HEK293 (cell line): ENCODE data around the gene GPR158.

Source experiments
- MZF1 ChIP-seq: fragments of 450-650 bp; formaldehyde crosslinking; IDR thresholded peaks from 2 replicates; pipeline ENCODE4 v1.5.1; 2017; ENCODE audit warnings: missing biosample characterization, missing genetic modification characterization, borderline replicate concordance
- YY1 ChIP-seq: fragments of 450-650 bp; formaldehyde crosslinking; IDR thresholded peaks from 2 replicates; pipeline ENCODE4 v1.5.1; 2018; ENCODE audit warnings: missing biosample characterization, missing genetic modification characterization
- ZBTB10 ChIP-seq: fragments of 450-650 bp; formaldehyde crosslinking; IDR thresholded peaks from 2 replicates; pipeline ENCODE4 v1.5.1; 2016; ENCODE audit warnings: missing biosample characterization, missing genetic modification characterization
- ZBTB26 ChIP-seq: fragments of 450-650 bp; formaldehyde crosslinking; optimal IDR thresholded peaks from 2 replicates; pipeline ENCODE3; 2016; ENCODE audit warnings: missing biosample characterization, mild to moderate bottlenecking, missing genetic modification characterization
- ZFHX2 ChIP-seq: fragments of 450-650 bp; formaldehyde crosslinking; conservative IDR thresholded peaks from 2 replicates; pipeline ENCODE4 v1.5.1; 2016; ENCODE audit warnings: missing biosample characterization, missing genetic modification characterization
- ZNF2 ChIP-seq: fragments of 450-650 bp; formaldehyde crosslinking; IDR thresholded peaks from 2 replicates; pipeline ENCODE4 v1.5.1; 2016; ENCODE audit warnings: missing biosample characterization, missing genetic modification characterization
- ZNF248 ChIP-seq: fragments of 450-650 bp; formaldehyde crosslinking; IDR thresholded peaks from 2 replicates; pipeline ENCODE4 v1.5.1; 2017; ENCODE audit warnings: missing biosample characterization, missing genetic modification characterization
- ZNF274 ChIP-seq, 2 experiments: fragments of 200-500 bp in 1 of 2; fragments of 450-650 bp in 1 of 2; sonication (Bioruptor generic) in 1 of 2; formaldehyde crosslinking in 1 of 2; IDR thresholded peaks; 2 replicates each; pipeline versions ENCODE4 v1.5.1 to v1.6.1; 2014 to 2016; ENCODE audit warnings: borderline replicate concordance in 1 of 2, inconsistent platforms in 1 of 2, low read length in 1 of 2, missing biosample characterization in 1 of 2, missing genetic modification characterization in 1 of 2
- ZNF423 ChIP-seq: fragments of 450-650 bp; formaldehyde crosslinking; IDR thresholded peaks from 2 replicates; pipeline ENCODE4 v1.5.1; 2016; ENCODE audit warnings: missing biosample characterization, missing genetic modification characterization
- ZNF510 ChIP-seq: fragments of 450-650 bp; formaldehyde crosslinking; IDR thresholded peaks from 2 replicates; pipeline ENCODE4 v1.5.1; 2018; ENCODE audit warnings: mild to moderate bottlenecking, missing genetic modification characterization, missing biosample characterization; ENCODE audit not compliant: insufficient replicate concordance
- ZNF600 ChIP-seq: fragments of 450-650 bp; formaldehyde crosslinking; IDR thresholded peaks from 2 replicates; pipeline ENCODE4 v1.5.1; 2016; ENCODE audit warnings: missing biosample characterization, missing genetic modification characterization
- TF ChIP-seq, protein P1 (sequence below): fragments of 450-650 bp; formaldehyde crosslinking; IDR thresholded peaks from 2 replicates; pipeline ENCODE4 v1.5.1; 2016; ENCODE audit warnings: missing biosample characterization, missing genetic modification characterization
- TF ChIP-seq, protein P2 (sequence below): fragments of 450-650 bp; formaldehyde crosslinking; IDR thresholded peaks from 2 replicates; pipeline ENCODE4 v1.5.1; 2016; ENCODE audit warnings: missing biosample characterization, missing genetic modification characterization

- TF ChIP-seq ZNF423: no peak
- TF ChIP-seq, protein P1, sequence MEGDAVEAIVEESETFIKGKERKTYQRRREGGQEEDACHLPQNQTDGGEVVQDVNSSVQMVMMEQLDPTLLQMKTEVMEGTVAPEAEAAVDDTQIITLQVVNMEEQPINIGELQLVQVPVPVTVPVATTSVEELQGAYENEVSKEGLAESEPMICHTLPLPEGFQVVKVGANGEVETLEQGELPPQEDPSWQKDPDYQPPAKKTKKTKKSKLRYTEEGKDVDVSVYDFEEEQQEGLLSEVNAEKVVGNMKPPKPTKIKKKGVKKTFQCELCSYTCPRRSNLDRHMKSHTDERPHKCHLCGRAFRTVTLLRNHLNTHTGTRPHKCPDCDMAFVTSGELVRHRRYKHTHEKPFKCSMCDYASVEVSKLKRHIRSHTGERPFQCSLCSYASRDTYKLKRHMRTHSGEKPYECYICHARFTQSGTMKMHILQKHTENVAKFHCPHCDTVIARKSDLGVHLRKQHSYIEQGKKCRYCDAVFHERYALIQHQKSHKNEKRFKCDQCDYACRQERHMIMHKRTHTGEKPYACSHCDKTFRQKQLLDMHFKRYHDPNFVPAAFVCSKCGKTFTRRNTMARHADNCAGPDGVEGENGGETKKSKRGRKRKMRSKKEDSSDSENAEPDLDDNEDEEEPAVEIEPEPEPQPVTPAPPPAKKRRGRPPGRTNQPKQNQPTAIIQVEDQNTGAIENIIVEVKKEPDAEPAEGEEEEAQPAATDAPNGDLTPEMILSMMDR (tag by site-specific recombination): no peak
- no peak for TF ChIP-seq ZNF600 (tag by site-specific recombination)
- no peak for TF ChIP-seq MZF1 (tag by site-specific recombination)
- no peak for TF ChIP-seq ZNF274 (IDR thresholded peaks at IDR 0.05; ENCODE audit: low read length)
- no peak for TF ChIP-seq ZNF274 (tag by site-specific recombination; IDR thresholded peaks at IDR 0.05; ENCODE audit: borderline replicate concordance)
- TF ChIP-seq ZFHX2 (tag by site-specific recombination): no peak
- no peak for TF ChIP-seq ZBTB10 (tag by site-specific recombination)
- no peak for TF ChIP-seq YY1 (tag by site-specific recombination)
- TF ChIP-seq, protein P2, sequence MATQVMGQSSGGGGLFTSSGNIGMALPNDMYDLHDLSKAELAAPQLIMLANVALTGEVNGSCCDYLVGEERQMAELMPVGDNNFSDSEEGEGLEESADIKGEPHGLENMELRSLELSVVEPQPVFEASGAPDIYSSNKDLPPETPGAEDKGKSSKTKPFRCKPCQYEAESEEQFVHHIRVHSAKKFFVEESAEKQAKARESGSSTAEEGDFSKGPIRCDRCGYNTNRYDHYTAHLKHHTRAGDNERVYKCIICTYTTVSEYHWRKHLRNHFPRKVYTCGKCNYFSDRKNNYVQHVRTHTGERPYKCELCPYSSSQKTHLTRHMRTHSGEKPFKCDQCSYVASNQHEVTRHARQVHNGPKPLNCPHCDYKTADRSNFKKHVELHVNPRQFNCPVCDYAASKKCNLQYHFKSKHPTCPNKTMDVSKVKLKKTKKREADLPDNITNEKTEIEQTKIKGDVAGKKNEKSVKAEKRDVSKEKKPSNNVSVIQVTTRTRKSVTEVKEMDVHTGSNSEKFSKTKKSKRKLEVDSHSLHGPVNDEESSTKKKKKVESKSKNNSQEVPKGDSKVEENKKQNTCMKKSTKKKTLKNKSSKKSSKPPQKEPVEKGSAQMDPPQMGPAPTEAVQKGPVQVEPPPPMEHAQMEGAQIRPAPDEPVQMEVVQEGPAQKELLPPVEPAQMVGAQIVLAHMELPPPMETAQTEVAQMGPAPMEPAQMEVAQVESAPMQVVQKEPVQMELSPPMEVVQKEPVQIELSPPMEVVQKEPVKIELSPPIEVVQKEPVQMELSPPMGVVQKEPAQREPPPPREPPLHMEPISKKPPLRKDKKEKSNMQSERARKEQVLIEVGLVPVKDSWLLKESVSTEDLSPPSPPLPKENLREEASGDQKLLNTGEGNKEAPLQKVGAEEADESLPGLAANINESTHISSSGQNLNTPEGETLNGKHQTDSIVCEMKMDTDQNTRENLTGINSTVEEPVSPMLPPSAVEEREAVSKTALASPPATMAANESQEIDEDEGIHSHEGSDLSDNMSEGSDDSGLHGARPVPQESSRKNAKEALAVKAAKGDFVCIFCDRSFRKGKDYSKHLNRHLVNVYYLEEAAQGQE (tag by site-specific recombination): no peak
- no peak for TF ChIP-seq ZNF248 (tag by site-specific recombination)
- TF ChIP-seq ZBTB26 (tag by site-specific recombination): no peak
- no peak for TF ChIP-seq ZNF2 (tag by site-specific recombination)
- no peak for TF ChIP-seq ZNF510
These were observed 251.0 kb downstream of the GPR158 start for GRCh38 chr10:25425776-25426175.
